K562 (cell line): Measurements from ENCODE around the gene GDF9. TPM values are rescaled to one million over a fixed set of nuclear protein-coding genes. Genes with fewer than 3 reads are reported as not detected.

Experiments used
- ATAC-seq: fragments of 200-7000 bp; cut with Tn5 transposase; 3 replicates; pipeline ENCODE4 v1.9.1; 2020; ENCODE audit warnings: moderate library complexity
- BruUV-seq: library from RNA; stranded (reverse); fragments of 400-500 nt; replicated peaks from 2 replicates; lab custom pipeline; 2021; lab: Mats Ljungman, UMichigan
- CTCF ChIA-PET: fragments of 300-600 bp; formaldehyde crosslinking; extraction: SDS; loops from one replicate; lab custom pipeline; 2021; ENCODE audit warnings: low intra/inter-chr PET ratio; lab: Yijun Ruan, JAX
- POLR2A ChIA-PET: fragments of 300-600, 350-650 bp; sonication (Branson Sonifier 250); formaldehyde crosslinking; extraction: SDS; loops from one replicate; lab custom pipeline; 2021; ENCODE audit warnings: antibody characterized with exemption, inconsistent platforms; lab: Yijun Ruan, JAX
- DNase-seq, 4 experiments: peaks; one replicate each; pipeline versions ENCODE4 v3.0.0 to v3.0.0-alpha.2; 2011 to 2018; ENCODE audit warnings: low spot score in 3 of 4, mixed read lengths in 3 of 4; ENCODE audit errors: extremely low read depth in 1 of 4
- FAIRE-seq: peaks from 2 replicates; lab custom pipeline; 2011; peaks lifted over from hg19 to GRCh38; lab: Jason Lieb, UNC
- H2AFZ ChIP-seq: 2 replicates; pipeline ENCODE4 v1.6.0; 2011; ENCODE audit warnings: low read depth, low read length, control low read depth, inconsistent platforms
- H3K27ac ChIP-seq: fragments of 200-600 bp; 3 replicates; pipeline ENCODE4 v1.8.0; 2011; ENCODE audit warnings: low read depth, mild to moderate bottlenecking, control low read depth, inconsistent platforms, low read length, moderate library complexity, mixed read lengths; ENCODE audit errors: extremely low read depth
- H3K27me3 ChIP-seq, 2 experiments: fragments of 300-600 bp in 1 of 2; 2 replicates in 1 of 2; 3 replicates in 1 of 2; pipeline versions ENCODE4 v1.6.0 to v1.8.0; 2011; ENCODE audit warnings: inconsistent platforms in 2 of 2, low read length in 2 of 2, mild to moderate bottlenecking in 1 of 2, mixed read lengths in 1 of 2, moderate library complexity in 1 of 2; ENCODE audit not compliant: control insufficient read depth in 2 of 2, insufficient read depth in 2 of 2
- H3K36me3 ChIP-seq: fragments of 300-600 bp; 3 replicates; pipeline ENCODE4 v1.8.0; 2011; ENCODE audit warnings: mild to moderate bottlenecking, low read length, inconsistent platforms; ENCODE audit not compliant: control insufficient read depth, insufficient read depth
- H3K4me1 ChIP-seq, 2 experiments: fragments of 200-600 bp in 1 of 2; replicated peaks in 1 of 2; 2 replicates in 1 of 2; 3 replicates in 1 of 2; pipeline versions ENCODE4 v1.5.1 to v1.8.0; 2011; ENCODE audit warnings: inconsistent platforms in 2 of 2, low read length in 2 of 2, mild to moderate bottlenecking in 1 of 2, mixed read lengths in 1 of 2, moderate library complexity in 1 of 2; ENCODE audit not compliant: control insufficient read depth in 2 of 2, insufficient read depth in 2 of 2
- H3K4me2 ChIP-seq: 2 replicates; pipeline ENCODE4 v1.6.1; 2011; ENCODE audit warnings: low read length, control low read depth, inconsistent platforms, mixed read lengths; ENCODE audit not compliant: insufficient read depth
- H3K4me3 ChIP-seq: fragments of 200-600 bp; sonication (generic), shearing (Covaris generic); 2 replicates; pipeline ENCODE4 v1.5.1; 2016; ENCODE audit warnings: control low read depth, inconsistent platforms
- H3K79me2 ChIP-seq: fragments of 200-600 bp; 3 replicates; pipeline ENCODE4 v1.8.0; 2011; ENCODE audit warnings: low read length, inconsistent platforms; ENCODE audit not compliant: control insufficient read depth, insufficient read depth
- H3K9ac ChIP-seq, 2 experiments: 2 replicates each; pipeline versions ENCODE4 v1.6.0 to v1.6.1; 2011; ENCODE audit warnings: low read depth in 2 of 2, low read length in 2 of 2, control low read depth in 1 of 2, inconsistent platforms in 1 of 2, mild to moderate bottlenecking in 1 of 2, mixed read lengths in 1 of 2; ENCODE audit not compliant: insufficient read depth in 1 of 2
- H3K9me1 ChIP-seq: one replicate; pipeline ENCODE4 v1.6.0; 2011; ENCODE audit warnings: inconsistent platforms, mild to moderate bottlenecking, low read length, moderate library complexity; ENCODE audit not compliant: control insufficient read depth, insufficient read depth
- H3K9me3 ChIP-seq: replicated peaks from 2 replicates; pipeline ENCODE4 v1.5.1; 2011; ENCODE audit warnings: low read depth, low read length, inconsistent platforms; ENCODE audit not compliant: control insufficient read depth, insufficient read depth
- H4K20me1 ChIP-seq: replicated peaks from 2 replicates; pipeline ENCODE4 v1.6.1; 2011; ENCODE audit warnings: low read length, inconsistent platforms, mixed read lengths; ENCODE audit not compliant: control insufficient read depth, insufficient read depth
- ATF1 ChIP-seq, 2 experiments: fragments of 450-650 bp in 1 of 2; IDR thresholded peaks; 2 replicates each; pipeline ENCODE4 v1.6.1; 2016; ENCODE audit warnings: missing compliant biosample characterization in 1 of 2, missing genetic modification characterization in 1 of 2
- CCAR2 ChIP-seq: fragments of 200-400 bp; formaldehyde crosslinking; IDR thresholded peaks from 2 replicates; pipeline ENCODE4 v1.6.1; 2017; ENCODE audit warnings: mild to moderate bottlenecking, low read depth, low read length
- REST ChIP-seq, 2 experiments: fragments of 450-650 bp; formaldehyde crosslinking in 1 of 2; IDR thresholded peaks; 2 replicates each; pipeline versions ENCODE4 v1.4.0 to v1.6.1; 2014 to 2020; ENCODE audit warnings: mild to moderate bottlenecking in 2 of 2, borderline replicate concordance in 1 of 2, low read depth in 1 of 2
- ZNF76 ChIP-seq: fragments of 250-450 bp; sonication (Bioruptor Pico); IDR thresholded peaks from 2 replicates; pipeline ENCODE4 v1.4.0; 2020; ENCODE audit warnings: mild to moderate bottlenecking, moderate library complexity, borderline replicate concordance
- WGBS: fragments of 100-300 bp; shearing (Covaris generic); methylation state at CpG from one replicate; pipeline ENCODE4 v1.1.6; 2016; ENCODE audit warnings: low coverage, mixed read lengths; ENCODE audit not compliant: insufficient coverage; ENCODE audit errors: missing lambda C conversion rate; 5-methylcytosine and 5-hydroxymethylcytosine counted together
- in situ Hi-C: fragments of 300-500 bp; cut with MboI; formaldehyde crosslinking; loops from 4 replicates; pipeline ENCODE4 v1.15.0; 2018; ENCODE audit warnings: inconsistent platforms, mixed read lengths
- intact Hi-C: fragments of 100-400 bp; cut with micrococcal nuclease; formaldehyde crosslinking; loops from 2 replicates; pipeline ENCODE4 v1.14.2; 2022
- polyA plus RNA-seq, 8 experiments: library from polyadenylated mRNA; depleted of rRNA in 4 of 8; stranded (reverse) in 5 of 8; unstranded in 3 of 8; fragments of >200 nt; fragmentation: Nextera tagmentation in 2 of 8; fragmentation: Illumina TruSeq in 1 of 8; extraction: Ambion mirVana in 2 of 8; extraction: Trizol in 1 of 8; gene quantifications; 2 replicates each; pipeline versions ENCODE4 v1.2.1 to v1.2.3, GENCODE V29; 2011 to 2014; ENCODE audit warnings: inconsistent platforms in 1 of 8, missing spikeins in 1 of 8
- total RNA-seq, 7 experiments: library from RNA; depleted of rRNA in 6 of 7; stranded (reverse); fragments of >200 nt in 6 of 7; fragmentation: Illumina TruSeq in 2 of 7; extraction: Trizol in 2 of 7; gene quantifications; 2 replicates each; pipeline versions ENCODE4 v1.2.1 to v1.2.3, GENCODE V29; 2011 to 2021; ENCODE audit warnings: low replicate concordance in 1 of 7

GDF9 gene
- total and polyA plus RNA-seq, 9 of the 15 experiments (the other 6 are each of a cell fraction or from before 2014, with no cell fraction given), result 0.10 to 0.70 (median 0.20) TPM; not detected in 1

- Histone ChIP-seq H3K36me3 (peaks cover 59% of the 10 kb centered on the region), H3K4me2 (no peak overlapping the region), H3K4me1 (no peaks in the 10 kb centered on the region; a peak in 1 of 5 replicates), H3K9me3 (no peaks in the 10 kb centered on the region), H4K20me1 (no peaks in the 10 kb centered on the region), H3K9ac (no peak overlapping the region), H2AFZ (no peak overlapping the region), H3K9me1 (no peaks in the 10 kb centered on the region), H3K27me3 (no peaks in the 10 kb centered on the region), H3K4me3 (no peak overlapping the region), H3K79me2 (no peaks in the 10 kb centered on the region; the same call in 2 of the 3 replicates), H3K27ac (no peak overlapping the region)
- ATAC-seq (peak; percentile 51; the same call in 1 of the 3 replicates), DNase-seq (no peak), FAIRE-seq (no peak)
- in situ Hi-C loops (no loop called here), intact Hi-C loops (no loop called here)
- CTCF ChIA-PET, result no interaction called here
- WGBS, result 94% methylated on average over 3 of the region's 3 CpGs
- BruUV-seq, result no TSS peak
- POLR2A ChIA-PET, result interaction anchor here (0.6 kb wide), 2 partner anchors 17 to 82 kb away, joined by 3 to 4 read pairs; no protein-coding TSS in a partner anchor
- TF ChIP-seq REST (IDR thresholded peaks at IDR 0.05; ENCODE audit: borderline replicate concordance) (no peak), REST (CRISPR knock-in tag; IDR thresholded peaks at IDR 0.05; ENCODE audit: low read depth) (no peak), ATF1 (CRISPR knock-in tag; IDR thresholded peaks at IDR 0.05) (no peak), ATF1 (tag; IDR thresholded peaks at IDR 0.05) (no peak), CCAR2 (no peak), ZNF76 (CRISPR knock-in tag) (no peak)
- TF ChIP-seq, all 486 proteins: peak for 0
These were observed 35.5 kb upstream of the GDF9 start for GRCh38 chr5:132901730-132902129.
